Activated gamma-delta T cell treated with Interleukin-2 at 50 U/mL for 16 hours (primary cell): ENCODE results near the gene HAUS2.
"Not testable (repeated sequence)": the region's sequence is repeated elsewhere in the genome, so short reads cannot be mapped to it uniquely, and the experiment has no call there.

Experiments
- DNase-seq: peaks from one replicate; pipeline ENCODE4 v3.0.0-alpha.2; 2020

HAUS2 gene

DNA sequence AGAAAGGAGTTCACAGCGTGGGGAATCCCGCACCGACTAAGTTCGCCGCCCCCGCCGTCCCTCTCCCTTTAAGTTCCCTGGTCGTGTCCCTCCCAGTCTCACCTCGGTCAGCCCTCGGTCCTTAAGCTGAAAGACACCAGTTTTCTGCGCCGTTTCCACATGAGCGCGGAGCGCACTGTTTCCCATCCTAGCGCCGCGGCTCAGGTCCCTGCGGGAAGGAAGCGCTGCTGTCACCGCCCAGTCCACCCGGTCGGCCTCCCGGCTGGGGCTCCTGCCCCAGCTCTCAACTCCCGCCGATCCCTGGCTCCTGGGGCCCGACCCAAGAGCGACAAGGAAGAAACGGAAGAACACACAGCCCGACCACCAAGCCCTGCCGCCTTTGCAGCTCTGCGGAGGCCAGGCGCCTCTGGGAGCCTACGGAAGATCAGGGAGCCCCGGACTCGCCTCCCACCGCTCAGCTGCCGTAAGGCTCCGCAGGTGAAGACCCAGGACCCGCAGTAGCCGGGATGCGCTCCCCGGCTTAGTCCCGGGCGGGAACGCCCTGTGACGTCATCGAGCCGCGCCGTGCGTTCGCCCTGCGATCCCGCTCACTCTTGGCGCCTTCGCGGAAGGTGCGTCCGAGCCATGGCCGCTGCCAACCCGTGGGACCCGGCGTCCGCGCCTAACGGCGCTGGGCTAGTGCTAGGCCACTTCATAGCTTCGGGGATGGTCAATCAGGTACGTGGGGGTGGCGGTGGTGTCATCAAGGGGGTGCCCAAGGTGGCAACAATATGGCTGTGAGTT lies at the start of gene HAUS2, which contains the start of gene LRRC57:
Gene HAUS2, plus strand, starts transcription at position 590 of the 783 bp plus-strand sequence. Its CDS starts 35 bp downstream, at position 625.
Gene LRRC57, minus strand, starts transcription at position 545 of the 783 bp plus-strand sequence. Its CDS starts 359 bp downstream, at position 186.
- DNase-seq, result peak; percentile 81

DNA sequence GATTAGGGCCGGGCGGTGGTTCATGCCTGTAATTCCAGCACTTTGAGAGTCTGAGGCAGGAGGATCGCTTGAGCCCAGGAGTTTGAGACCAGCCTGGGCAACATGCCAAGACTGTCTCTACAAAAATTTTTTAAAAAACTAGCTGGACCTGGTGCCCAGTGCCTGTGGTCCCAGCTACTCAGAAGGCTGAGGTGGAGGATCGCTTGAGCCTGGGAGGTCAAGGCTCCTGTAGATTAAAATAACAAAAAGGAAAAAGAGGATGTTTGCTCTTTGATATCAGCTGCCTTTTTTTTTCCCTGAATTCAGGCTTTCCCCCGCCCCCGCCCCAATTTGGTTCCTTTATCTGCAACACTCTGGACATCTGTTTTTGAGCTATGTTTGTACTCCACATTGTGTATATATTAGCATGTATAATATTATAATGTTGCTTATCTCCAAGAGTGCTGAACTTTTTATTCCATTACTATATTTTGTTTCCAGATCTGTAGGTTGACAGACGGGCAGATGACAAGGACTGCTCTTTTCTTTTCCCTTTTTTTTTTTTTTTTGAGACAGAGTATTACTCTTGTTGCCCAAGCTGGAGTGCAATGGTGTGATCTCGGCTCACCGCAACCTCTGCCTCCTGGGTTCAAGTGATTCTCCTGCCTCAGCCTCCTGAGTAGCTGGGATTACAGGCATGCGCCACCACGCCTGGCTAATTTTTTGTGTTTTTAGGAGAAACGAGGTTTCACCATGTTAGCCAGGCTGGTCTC lies 48.6 kb upstream of the HAUS2 start:
- no peak for DNase-seq

DNA sequence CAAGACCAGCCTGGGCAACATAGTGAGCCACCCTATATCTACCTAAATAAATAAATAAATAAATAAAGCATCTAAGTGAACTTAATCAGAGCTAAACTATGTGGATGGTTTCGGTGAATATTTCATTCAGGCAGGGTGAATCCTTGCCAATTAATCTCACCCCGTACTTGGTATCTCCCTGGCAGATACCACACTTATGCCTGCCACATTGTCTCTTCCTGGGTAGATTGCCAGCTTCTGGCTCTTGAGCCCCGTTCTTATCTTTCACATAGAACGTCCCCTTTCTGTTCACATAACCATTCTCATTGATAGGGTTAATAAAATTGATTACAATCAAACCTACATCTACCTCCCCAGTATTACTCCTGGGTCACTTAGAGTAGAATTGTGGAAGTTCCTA lies 46.2 kb upstream of the HAUS2 start:
- DNase-seq, result no peak

DNA sequence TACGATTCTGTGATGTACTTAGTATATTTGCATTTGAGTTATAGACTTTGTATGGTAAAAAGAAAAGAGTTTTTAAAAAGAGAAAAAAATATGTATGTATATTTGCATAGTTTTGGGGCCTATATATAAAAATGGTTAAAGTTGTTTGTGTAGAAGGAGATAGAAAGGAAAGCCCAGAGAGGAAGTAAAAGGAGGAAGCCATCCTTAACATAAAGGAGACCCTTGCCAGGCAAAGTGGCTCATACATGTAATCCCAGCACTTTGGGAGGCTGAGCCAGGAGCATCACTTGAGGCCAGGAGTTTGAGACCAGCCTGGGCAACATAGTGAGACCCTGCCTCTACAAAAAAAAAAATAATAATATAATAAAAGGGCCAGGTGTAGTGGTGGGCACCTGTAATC lies 44.8 kb upstream of the HAUS2 start:
- no peak for DNase-seq

DNA sequence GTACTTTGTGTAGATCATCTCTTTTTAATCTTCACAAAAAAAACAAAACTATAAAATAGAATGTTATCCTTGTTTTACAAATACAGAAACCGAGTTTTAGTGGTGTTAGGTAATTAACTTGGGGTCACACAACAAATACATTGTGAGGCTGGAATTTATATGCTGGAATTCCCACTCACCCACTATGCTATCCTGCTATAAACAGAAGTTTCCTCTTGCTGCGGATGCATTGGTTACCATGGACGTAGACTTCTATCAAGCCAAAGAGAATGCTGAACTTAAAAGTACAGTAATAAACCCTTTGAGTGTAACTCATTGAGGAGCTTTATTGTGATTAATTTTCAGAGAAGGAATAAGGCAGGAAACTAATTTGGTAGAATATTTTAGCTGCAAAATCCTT lies 44.0 kb upstream of the HAUS2 start:
- no peak for DNase-seq

DNA sequence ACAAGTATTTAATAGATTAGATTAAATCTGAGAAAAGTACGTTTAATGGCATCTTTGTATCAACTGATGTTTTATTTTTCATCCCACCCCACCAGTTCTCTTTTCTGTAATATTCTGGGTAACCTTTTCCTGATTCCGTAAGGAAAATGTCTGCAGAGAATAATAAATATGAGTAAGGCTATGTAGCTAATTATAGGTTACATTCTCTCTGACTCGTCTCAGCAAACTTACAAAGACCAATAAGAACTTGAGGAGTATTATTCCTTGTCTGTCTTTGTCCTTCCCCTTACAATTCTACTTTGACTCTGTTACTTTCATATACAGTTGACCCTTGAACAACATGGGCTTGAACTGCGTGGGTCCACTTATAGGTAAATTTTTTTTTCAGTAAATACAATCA lies 41.1 kb upstream of the HAUS2 start:
- DNase-seq, result no peak

DNA sequence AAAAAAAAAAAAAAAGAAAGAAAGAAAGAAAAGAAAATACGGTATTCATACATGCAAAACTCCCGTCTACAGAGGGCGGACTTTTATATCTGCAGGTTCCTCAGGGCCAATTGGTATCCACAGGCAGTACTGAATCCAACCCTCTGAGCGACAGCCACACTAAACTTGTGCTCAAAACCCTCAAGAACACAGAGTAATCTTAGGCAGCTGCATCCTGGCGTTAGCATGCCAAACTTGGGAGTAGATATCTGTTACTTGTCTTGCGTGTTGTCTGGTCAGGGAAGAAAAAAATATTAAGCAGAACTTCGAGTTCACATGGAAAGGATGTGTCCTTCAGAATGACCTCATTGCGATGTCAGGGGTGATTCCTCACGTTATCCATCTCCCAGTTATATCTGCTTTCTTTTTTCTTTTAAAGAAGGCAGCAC lies 40.4 kb upstream of the HAUS2 start:
- DNase-seq, result no peak

DNA sequence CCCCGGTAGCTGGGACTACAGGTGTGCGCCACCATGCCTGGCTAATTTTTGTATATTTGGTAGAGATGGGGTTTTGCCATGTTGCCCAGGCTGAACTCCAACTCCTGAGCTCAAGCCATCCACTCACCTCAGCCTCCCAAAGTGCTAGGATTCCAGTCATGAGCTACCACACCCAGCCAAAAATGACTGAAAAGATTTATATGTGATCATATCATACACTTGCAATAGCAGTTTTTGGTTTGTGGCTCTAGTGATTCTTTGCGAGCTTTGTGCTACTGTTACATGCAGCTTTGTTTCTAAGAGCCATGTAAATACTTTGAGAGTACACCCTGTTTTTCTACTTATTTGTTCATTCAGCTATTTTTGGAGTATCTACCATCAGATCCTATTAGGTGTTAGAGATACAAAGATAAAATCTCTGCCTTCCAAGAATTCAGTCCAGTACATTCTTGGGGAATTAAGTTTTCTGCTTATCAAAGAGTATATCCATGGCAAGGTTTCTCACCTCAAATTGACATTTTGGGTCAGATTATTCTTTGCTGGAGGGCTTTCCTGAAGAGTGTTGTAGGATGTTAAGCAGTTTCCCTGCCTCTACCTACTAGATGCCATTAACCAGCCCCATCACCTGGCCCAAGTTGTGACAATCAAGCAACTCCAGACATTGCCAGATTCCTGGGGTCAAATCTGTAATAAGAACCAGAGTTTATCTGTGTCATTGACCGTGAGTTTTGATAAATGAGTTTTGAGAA lies 38.2 kb upstream of the HAUS2 start:
- DNase-seq, result no peak

DNA sequence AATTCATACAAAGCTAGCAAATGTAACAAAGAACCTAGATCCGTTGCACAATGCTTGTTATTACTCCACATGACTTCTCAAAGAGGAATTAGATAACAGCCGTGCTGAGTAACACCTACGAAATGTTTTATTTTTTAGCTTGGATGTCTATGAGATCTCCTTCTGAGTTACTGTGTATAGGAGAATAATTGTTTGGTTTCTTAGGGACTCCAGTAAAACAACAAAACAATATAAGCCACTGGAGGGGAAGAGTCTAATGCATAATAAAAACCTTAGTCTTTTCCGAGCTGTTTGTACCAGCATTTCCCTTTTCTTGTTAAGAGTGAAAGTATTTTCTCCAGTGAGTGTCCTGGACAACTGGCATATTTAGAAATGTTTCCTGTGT lies 37.6 kb upstream of the HAUS2 start:
- no peak for DNase-seq

DNA sequence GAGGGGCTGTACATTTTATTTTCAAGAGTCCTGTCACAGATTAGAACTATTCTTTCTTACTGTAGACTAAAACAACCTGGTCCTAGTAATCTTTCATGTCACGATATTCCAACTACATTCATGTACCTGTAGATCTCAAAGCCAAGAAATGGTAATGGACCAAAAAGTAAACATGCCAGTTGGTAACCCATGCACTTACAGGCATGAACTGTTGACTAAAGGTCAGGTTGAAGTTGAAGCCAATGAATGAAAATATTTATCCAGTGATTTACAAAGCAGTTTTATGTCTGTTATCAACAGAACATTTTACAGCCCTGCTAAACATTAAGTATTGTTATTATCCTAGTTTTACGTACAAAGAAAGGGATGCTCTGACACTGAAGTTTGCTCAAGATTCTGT lies 25.3 kb upstream of the HAUS2 start:
- no peak for DNase-seq

DNA sequence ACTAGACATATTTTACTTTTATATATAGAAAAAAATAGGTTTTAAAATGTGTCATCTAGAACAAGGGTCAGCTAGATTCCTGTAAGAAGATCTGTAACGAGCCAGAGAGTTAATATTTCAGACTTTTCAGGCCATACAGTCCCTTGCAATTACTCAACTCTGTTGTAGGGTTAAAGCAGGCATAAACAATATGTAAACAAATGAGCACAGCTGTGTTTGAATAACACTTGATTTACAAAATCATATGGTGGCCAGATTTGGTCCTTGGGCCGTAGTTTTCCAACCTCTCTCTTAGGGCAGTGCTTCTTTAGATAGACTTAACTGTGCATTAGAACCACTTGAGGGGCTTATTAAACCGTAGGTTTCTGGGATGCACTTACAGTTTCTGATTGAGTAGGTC lies 19.7 kb upstream of the HAUS2 start:
- no peak for DNase-seq

DNA sequence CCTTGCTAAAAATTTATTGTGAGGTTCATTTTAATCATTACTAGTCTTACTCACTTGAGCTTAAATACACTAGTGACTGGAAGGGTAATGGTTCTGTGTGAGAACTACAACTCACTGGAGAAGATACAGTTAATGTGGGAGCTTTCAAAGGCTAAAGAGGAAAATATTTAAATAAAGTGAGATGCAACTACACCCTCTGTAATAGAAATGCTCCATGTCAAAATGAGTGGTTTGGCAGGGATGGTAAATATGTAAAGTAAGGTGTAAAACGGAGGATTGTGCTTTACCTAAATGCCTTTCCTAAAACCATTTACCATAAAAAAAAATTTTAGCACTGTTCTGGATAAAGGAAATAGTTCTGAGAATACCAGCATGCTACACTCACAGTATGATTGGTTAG lies 15.4 kb upstream of the HAUS2 start:
- DNase-seq, result no peak

DNA sequence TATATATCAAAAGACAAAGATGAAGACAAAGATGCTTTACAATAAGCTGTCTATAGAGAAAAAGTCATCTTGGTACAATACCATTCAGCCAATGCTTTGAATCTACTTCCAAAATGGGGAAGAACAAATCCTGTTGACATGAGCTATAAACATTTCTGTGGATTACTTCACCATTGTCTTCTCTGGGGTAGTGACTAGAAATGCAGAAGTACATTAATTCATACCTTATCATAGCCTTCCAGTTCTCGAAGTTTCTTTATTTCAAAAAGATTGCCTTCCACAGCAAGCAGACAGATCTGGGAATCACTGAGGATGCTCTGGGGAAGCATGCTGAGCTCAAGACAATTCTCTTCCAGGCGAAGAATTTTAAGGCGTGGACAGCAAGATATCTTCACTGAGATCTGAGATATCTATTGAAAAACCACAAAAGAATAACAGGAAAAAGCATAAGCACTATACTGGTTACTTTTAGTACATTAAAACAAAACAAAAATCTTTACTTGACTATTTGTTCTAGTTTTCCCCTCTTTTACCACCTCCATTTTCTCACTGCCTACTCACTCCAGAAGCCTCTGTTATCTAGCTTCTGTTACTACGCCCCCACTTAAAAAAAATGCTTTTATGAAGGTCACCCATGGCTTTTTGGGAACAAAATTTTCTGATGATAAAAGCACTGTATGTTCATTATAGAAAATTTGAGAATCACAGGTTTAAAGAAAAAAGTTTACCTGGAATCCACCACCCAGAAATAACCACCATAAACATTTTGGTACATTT lies 3.6 kb upstream of the HAUS2 start:
- no peak for DNase-seq

DNA sequence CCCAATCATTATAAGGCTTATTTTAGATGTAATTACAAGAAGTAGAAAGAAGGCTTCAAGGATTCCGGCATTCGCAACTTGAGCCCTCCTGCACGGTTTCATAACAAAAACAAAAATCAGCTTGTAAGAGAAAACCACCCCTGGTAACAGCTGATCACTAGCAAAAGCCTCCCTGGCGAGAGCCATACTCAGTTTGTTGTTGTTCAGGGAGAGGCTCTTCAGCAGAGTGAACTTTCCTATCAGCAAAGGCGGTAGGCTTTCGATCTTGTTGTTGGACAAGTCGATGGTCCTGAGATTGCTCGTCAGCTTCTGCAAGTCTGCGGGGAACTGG lies 755 bp upstream of the HAUS2 start:
- DNase-seq, result no peak

DNA sequence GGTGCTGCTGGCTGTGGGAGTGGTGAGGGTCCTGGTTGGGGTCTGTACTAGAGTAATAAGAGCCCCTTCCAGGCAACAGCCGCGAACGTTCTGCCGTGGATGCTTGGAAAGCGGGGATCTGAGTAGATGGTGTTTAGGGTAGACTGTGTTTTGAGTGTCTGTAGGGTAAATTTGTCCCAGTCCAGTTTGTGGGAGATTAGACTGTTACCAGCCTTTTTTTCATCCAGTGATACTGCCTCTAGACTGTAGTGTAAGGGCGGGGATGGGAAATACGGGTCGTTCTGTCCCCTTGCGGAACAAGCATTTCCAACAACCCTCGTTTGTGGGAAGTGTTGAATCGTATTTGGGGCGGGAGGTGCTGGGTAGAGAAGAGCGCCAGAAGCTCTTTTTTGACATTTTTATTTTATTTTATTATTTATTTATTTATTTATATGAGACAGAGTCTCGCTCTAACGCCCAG lies 424 bp downstream of the HAUS2 start:
- DNase-seq, result no peak

DNA sequence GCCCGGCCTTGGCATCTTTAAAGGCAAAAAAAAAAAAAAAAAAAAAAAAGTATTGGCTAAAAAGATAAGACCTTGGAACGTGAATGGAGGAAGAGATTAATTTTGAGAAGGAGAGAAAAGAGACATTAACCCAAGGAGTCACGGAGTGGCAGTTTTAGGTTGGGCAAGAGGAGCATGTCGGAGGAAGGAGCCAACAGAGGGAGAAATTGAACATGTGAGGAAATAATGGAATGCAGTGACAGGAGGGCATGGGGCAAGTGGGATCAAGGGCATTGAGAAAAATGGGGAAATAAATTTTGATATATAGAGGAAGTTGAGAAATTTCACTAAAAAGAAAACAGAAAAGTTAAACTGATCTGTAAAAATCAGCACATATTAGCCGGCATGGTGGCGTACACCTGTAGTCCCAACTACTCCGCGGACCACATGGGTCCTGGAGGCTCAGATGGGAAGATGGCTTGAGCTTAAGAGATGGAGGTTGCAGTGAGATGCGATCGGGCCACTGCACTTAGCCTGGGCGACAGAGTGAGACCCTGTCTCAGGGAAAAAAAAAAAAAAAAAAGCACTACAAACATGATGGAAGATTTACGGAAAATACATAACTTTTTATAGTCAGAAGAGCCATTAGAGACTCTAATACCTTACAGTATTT lies 1.2 kb downstream of the HAUS2 start:
- DNase-seq, result no peak

DNA sequence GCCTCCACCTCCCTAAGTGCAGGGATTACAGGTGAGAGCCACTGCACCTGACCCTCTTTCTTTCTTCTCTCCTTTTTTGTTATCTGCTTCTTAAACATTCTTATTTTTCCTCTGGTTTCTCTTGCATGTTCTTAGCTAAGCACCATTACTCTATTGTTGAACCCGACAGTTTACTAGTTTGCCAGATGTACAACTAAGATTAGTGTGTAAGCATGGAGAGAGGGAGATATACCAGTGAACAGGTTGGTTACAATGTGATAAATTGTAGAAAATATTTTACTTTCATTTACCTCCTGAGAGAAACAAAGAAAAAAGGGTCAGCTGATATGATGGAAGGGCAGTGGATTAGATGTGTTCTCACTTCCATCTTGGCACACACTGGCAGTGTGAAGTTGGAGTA lies 4.9 kb downstream of the HAUS2 start:
- no peak for DNase-seq

DNA sequence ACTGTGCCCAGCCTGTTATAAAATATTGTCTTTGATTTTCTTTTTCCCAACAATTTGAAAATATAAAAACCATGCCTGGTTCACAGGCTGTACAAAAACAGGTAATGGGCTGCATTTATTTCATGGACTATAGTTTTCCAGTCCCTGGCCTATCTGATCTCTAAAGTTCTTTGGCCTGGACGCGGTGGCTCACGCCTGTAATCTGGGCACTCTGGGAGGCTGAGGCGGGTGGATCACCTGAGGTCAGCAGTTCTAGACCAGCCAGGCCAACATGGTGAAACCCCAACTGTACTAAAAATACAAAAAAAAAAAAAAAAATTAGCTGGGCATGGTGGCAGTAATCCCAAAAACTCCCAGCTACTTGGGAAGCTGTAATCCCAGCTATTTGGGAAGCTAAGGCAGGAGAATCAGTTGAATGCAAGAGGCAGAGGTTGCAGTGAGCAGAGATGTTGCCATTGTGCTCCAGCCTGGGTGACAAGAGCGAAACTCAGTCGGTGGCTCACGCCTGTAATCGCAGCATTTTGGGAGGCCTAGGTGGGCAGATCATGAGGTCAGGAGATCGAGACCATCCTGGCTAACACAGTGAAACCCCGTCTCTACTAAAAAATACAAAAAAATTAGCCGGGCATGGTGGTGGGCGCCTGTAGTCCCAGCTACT lies 8.0 kb downstream of the HAUS2 start:
- DNase-seq, result not testable (repeated sequence)

DNA sequence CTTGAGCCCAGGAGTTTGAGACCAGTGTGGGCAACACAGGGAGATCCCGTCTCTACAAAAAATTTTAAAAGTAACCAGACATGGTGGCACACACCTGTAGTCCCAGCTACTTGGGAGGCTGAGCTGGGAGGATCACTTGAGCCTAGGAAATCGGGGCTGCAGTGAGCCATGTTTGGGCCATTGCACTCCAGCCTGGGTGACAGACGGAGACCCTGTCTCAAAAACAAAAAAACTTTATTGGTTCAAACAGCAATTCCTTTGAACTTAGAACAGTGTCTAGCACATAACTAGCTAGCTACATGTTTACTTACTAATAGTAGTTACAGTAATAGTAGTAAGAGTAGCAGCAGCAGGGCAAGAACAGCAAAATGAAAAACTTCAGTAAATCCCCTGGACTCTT lies 10.1 kb downstream of the HAUS2 start:
- no peak for DNase-seq

DNA sequence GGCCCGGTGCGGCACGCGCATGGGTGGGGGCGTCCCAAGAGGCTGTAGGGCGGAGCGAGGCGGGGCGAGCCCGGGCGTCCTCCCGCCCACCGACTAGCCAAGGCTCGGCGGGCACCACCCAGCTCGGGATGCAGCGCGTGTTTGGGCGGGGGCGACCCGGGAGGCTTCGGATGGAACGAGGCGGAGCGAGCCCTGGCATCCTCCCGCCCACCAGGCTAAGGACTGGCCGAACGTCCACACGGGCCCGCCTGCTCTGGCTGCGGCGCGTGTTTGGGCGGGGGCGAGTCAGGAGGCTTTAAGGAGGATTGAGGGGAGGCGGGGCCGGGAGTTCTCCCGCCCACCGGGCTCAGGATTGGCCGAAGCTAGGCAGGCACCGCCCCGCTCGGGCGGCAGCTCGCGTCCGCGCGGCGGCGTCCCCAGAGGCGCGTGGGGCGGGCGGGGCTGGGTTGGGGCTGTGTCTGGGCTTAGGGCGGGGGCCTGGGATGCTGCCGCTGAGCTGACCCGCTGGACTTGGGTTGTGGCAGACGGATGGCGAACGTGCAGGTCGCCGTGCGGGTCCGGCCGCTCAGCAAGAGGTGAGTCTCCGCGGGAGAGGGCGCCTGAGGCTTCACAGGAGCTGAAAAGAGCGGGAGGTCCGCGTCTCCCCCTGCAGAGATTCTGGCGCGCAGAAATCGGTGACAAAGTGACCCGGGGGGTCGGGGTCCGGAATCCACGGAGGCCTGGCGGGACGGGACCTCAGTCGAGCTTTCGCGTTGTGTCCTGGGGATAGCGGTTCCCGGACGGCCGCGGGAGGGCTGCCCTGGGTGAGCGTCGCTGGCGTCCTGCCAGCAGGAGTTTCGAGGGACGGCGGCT lies 26.8 kb downstream of the HAUS2 start, which contains the start of gene STARD9:
Gene STARD9, plus strand, starts transcription at position 419 of the 852 bp plus-strand sequence. Its CDS starts 110 bp downstream, at position 529.
- peak; percentile 94 for DNase-seq
